Stimulated activated CD8-positive, alpha-beta memory T cell treated with anti-CD3 and anti-CD28 coated beads, Interleukin-15, amount 100 ng/mL, for 4 hours (primary cell): ENCODE results near the gene DUSP28.
A peak's percentile ranks its signal among the peaks of the same experiment; 100 is the strongest.
"Not testable (repeated sequence)": the region's sequence is repeated elsewhere in the genome, so short reads cannot be mapped to it uniquely, and the experiment has no call there.

Experiments
- DNase-seq, 2 donors: peaks; one replicate each; pipeline ENCODE4 v3.0.0-alpha.2; 2020; ENCODE audit warnings: low read depth in 2 of 2

DUSP28 gene

GRCh38 chr2:240560480-240561324 is 545 bp downstream of the DUSP28 start:
- DNase-seq = peak; percentile 98 to 99

- no peak for DNase-seq
These were observed 1.3 kb downstream of the DUSP28 start for GRCh38 chr2:240561325-240561971.

- DNase-seq = not testable (repeated sequence)
These were observed 3.1 kb downstream of the DUSP28 start for GRCh38 chr2:240563231-240563630.

- no peak for DNase-seq
These were observed 3.9 kb downstream of the DUSP28 start for GRCh38 chr2:240563951-240564560.

- no peak for DNase-seq
These were observed 4.6 kb downstream of the DUSP28 start for GRCh38 chr2:240564561-240565332.

GRCh38 chr2:240565333-240566202 is 5.4 kb downstream of the DUSP28 start:
- peak; percentile 82 to 85 for DNase-seq

GRCh38 chr2:240566203-240567136 is 6.3 kb downstream of the DUSP28 start:
- peak; percentile 88 to 90 for DNase-seq

GRCh38 chr2:240567137-240567871 is 7.1 kb downstream of the DUSP28 start:
- no peak for DNase-seq

GRCh38 chr2:240567872-240568677 is 7.9 kb downstream of the DUSP28 start, which contains the start of gene RNPEPL1:
Gene RNPEPL1 (plus strand): TSS chr2:240568484. CDS start chr2:240568587, 103 bp downstream.
- DNase-seq = no peak

GRCh38 chr2:240568678-240569522 is 8.7 kb downstream of the DUSP28 start:
- peak in 1 of 2 donors; percentile 36 for DNase-seq

GRCh38 chr2:240569523-240569997 is 9.4 kb downstream of the DUSP28 start:
- no peak for DNase-seq

GRCh38 chr2:240569998-240570530 is 9.9 kb downstream of the DUSP28 start:
- no peak for DNase-seq

- no peak for DNase-seq
These were observed 10.6 kb downstream of the DUSP28 start for GRCh38 chr2:240570531-240571313.

- no peak for DNase-seq
These were observed 11.3 kb downstream of the DUSP28 start for GRCh38 chr2:240571314-240571973.
